Kidney (tissue), 14 donors: ENCODE measurements around the gene CHIT1. TPM values are rescaled to one million over a fixed set of nuclear protein-coding genes. Genes with fewer than 3 reads are reported as not detected.

Source experiments
- DNase-seq, 5 donors: peaks; one replicate each; pipeline ENCODE4 v3.0.0-alpha.2; 2013 to 2020
- FAIRE-seq: peaks from 2 replicates; lab custom pipeline; 2012; peaks lifted over from hg19 to GRCh38; lab: Jason Lieb, UNC
- H3K27ac ChIP-seq, 2 donors: one replicate each; pipeline ENCODE4 v1.7.0; 2013; ENCODE audit warnings: low read depth in 2 of 2, low read length in 2 of 2, inconsistent platforms in 1 of 2
- H3K27me3 ChIP-seq: one replicate; pipeline ENCODE4 v1.7.1; 2013; ENCODE audit warnings: low read length, inconsistent platforms; ENCODE audit not compliant: control insufficient read depth, insufficient read depth
- H3K36me3 ChIP-seq, 3 donors: one replicate each; pipeline versions ENCODE4 v1.7.0 to v1.7.1; 2013; ENCODE audit warnings: low read length in 3 of 3, control low read depth in 1 of 3, inconsistent platforms in 1 of 3; ENCODE audit not compliant: insufficient read depth in 3 of 3, control insufficient read depth in 2 of 3
- H3K4me1 ChIP-seq, 3 donors: one replicate each; pipeline versions ENCODE4 v1.7.0 to v1.7.1; 2013; ENCODE audit warnings: low read length in 3 of 3, inconsistent platforms in 1 of 3, low read depth in 1 of 3; ENCODE audit not compliant: control insufficient read depth in 2 of 3, insufficient read depth in 2 of 3
- H3K4me3 ChIP-seq, 3 donors: one replicate each; pipeline versions ENCODE4 v1.7.0 to v1.8.1; 2013; ENCODE audit warnings: low read length in 3 of 3, control low read depth in 1 of 3, inconsistent platforms in 1 of 3
- H3K9ac ChIP-seq, 3 donors: one replicate each; pipeline versions ENCODE4 v1.7.0 to v1.7.1; 2013; ENCODE audit warnings: low read length in 3 of 3, control low read depth in 1 of 3, inconsistent platforms in 1 of 3
- H3K9me3 ChIP-seq, 3 donors: one replicate each; pipeline versions ENCODE4 v1.7.0 to v1.7.1; 2013; ENCODE audit warnings: low read length in 3 of 3, control low read depth in 1 of 3, inconsistent platforms in 1 of 3; ENCODE audit not compliant: control insufficient read depth in 2 of 3, insufficient read depth in 1 of 3
- CTCF ChIP-seq: IDR thresholded peaks from 3 replicates; pipeline ENCODE4 v1.5.1; 2012; ENCODE audit warnings: mild to moderate bottlenecking, moderate library complexity, borderline replicate concordance; ENCODE audit not compliant: insufficient read depth; ENCODE audit errors: extremely low read depth
- intact Hi-C: fragments of 100-400 bp; cut with DNase I; formaldehyde crosslinking; loops from one replicate; pipeline ENCODE4 v1.11.1; 2022
- polyA plus RNA-seq: library from polyadenylated mRNA; stranded (reverse); fragments of 350-450 nt; fragmentation: Illumina TruSeq; extraction: RNeasy Lipid Tissue Mini Kit (QIAGEN cat#74804); gene quantifications from one replicate; pipeline ENCODE4 v1.2.3, GENCODE V29; 2014; ENCODE audit warnings: low read depth, low replicate concordance; ENCODE audit not compliant: insufficient read depth
- total RNA-seq: library from RNA; stranded (reverse); fragmentation: NEBNext Ultra II Directional; extraction: Animal tissue kit (Norgen Biotek cat#: 25700); gene quantifications from one replicate; pipeline ENCODE4 v1.2.1, GENCODE V29; 2021
- donor health status: control.
- donor health status: control.
- donor health status: control.
- donor health status: control.
- donor health status: control.
- donor health status: DM: yes; HTN: yes; CAD: no.
- donor health status: Normal renal cell carcinoma (clear cell type).

Gene CHIT1
- total and polyA plus RNA-seq, 2 donors from 2014 or later, result 1.1 TPM; not detected in 1

DNA sequence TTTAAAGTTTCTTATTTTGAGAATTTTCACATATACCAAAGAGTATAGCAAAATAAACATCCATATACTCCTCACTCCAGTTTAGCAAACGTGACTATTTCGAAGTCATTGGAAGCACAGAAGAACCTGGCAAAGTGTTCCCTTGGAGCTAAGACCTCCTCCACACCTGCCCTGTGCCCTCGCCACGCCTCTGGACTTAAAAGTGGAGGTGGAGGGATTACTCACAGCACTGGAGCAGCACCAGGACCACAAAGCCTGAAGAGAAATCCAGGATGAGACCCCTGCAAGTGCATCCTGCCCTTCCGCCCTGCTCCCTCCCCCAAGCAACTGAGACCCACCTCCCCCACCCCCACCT lies 43.4 kb downstream of the CHIT1 start:
- no peak overlapping the region for H3K4me3 ChIP-seq
- peaks cover 0 to 4% (median 3%) of the 10 kb centered on the region in 3 donors for H3K4me1 ChIP-seq
- H3K27ac ChIP-seq, result no peak overlapping the region
- FAIRE-seq, result no peak
- H3K9me3 ChIP-seq, result no peaks in the 10 kb centered on the region
- H3K27me3 ChIP-seq, result no peaks in the 10 kb centered on the region
- H3K36me3 ChIP-seq, result no peaks in the 10 kb centered on the region
- DNase-seq, result no peak
- H3K9ac ChIP-seq, result no peak overlapping the region
- no peak for TF ChIP-seq CTCF
- intact Hi-C loops, result no loop called here

DNA sequence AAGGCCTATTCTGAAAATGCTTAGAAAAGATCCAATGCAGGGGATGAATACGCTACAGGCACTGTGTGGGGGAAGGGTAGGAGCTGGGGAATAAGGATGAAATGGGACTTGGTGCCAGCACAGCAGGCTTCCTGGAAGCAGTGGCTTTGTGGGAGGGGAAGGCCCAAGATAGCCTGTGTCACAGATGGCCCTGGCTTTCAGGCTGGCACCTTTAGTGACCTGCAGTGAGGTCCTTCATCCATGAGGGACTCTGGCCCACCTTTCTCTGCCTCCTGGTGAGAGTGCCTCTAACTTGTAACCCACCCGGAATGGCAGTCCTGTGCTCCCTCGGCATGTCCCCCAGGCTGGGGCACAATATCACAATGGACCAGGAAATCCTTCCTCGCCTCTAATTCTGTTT lies 43.9 kb downstream of the CHIT1 start:
- no peak for TF ChIP-seq CTCF
- H3K36me3 ChIP-seq, result no peaks in the 10 kb centered on the region
- H3K9me3 ChIP-seq, result no peaks in the 10 kb centered on the region
- H3K27ac ChIP-seq, result no peak overlapping the region
- intact Hi-C loops, result no loop called here
- peaks cover 0 to 4% (median 3%) of the 10 kb centered on the region in 3 donors for H3K4me1 ChIP-seq
- H3K27me3 ChIP-seq, result no peaks in the 10 kb centered on the region
- DNase-seq, result no peak
- no peak for FAIRE-seq
- H3K4me3 ChIP-seq, result no peak overlapping the region
- no peak overlapping the region for H3K9ac ChIP-seq

DNA sequence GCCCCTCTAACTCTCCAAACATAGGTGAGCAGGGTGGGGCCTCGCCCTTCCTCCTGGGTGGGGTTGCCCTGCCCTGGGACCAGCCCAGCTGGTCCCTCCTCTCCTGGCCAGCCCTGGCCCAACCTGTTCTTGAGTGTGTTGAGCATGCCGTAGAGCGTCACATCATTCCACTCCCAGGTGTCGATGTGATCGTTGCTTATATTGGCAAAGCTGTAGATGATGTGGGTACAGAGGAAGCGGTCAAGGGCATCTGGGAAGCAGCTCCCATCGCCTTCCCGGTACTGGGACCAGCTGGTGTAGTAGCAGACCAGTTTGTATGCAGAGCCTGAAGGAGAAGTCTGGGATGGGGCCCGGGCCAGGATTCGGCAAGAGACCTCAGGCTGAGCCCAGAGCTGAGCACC lies 44.4 kb downstream of the CHIT1 start:
- no peak overlapping the region for H3K27ac ChIP-seq

More for the DNA sequence above, 44.4 kb downstream of the CHIT1 start:
- Histone ChIP-seq H3K27me3 (no peaks in the 10 kb centered on the region), H3K36me3 (no peaks in the 10 kb centered on the region), H3K9me3 (no peaks in the 10 kb centered on the region), H3K4me1 (peaks cover 0 to 4% (median 3%) of the 10 kb centered on the region in 3 donors), H3K4me3 (no peak overlapping the region), H3K9ac (no peak overlapping the region)
- no peak for FAIRE-seq
- intact Hi-C loops, result no loop called here
- TF ChIP-seq CTCF, result no peak
- no peak for DNase-seq
